ENCODE results near the gene ATXN3. TPM values are rescaled to one million over a fixed set of nuclear protein-coding genes. Genes with fewer than 3 reads are reported as not detected.

The ATXN3 gene
- total RNA-seq, 1 experiment from 2014 or later = 14.6 TPM

DNA sequence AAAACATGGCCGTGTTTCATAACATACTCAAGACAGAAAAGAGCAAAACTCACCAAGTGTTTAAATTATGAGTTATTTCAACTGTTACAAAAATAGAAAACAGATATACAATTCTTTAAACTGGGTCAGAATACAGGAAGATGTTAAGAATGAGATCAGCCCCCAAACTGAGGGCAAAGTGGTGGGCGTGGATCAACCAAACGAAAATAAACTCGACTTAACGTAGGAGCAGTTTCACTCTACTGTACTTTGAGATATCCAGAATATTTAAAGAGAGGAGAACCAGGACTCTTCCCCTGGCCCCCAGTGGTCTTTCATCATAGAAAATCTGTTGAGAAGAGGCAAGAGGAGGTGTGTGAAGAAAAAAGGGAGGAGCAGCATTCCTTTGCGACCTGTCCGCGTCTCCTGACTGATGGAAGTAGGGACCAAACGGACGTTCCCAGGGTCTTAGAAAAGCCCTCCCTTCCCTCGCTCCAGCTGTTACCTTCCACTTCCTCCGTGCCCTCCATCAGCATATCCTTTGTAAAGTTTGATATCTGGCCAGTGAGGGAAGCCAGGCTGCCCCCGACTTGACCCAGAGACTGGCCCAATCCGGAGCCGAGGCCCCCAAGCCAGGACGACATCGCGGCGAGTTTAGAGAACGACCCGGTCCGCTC lies 67.2 kb downstream of the ATXN3 start:
- Histone ChIP-seq H3K4me3 (ENCODE audit: low read depth in 2 of 2, low read length in 2 of 2) (peak overlapping the region; percentile 86 to 87), H3K27me3 (ENCODE audit: control insufficient read depth, insufficient read depth, low read length) (no peaks in the 10 kb centered on the region), H3K27ac (ENCODE audit: low read length) (peak overlapping the region; percentile 89), H3K4me1 (ENCODE audit: control insufficient read depth, insufficient read depth, low read length) (peaks cover 14% of the 10 kb centered on the region; the same call in 1 of the 2 replicates), H3K9me3 (ENCODE audit: control insufficient read depth, insufficient read depth, low read depth, low read length) (no peaks in the 10 kb centered on the region), H3K36me3 (ENCODE audit: control insufficient read depth, insufficient read depth, low read length) (no peaks in the 10 kb centered on the region; the same call in 1 of the 2 replicates)
- in situ Hi-C loops (cut with HindIII; ENCODE audit: low pct_unique_long_range_greater_than_20kb, low sequenced_read_pairs) = no loop called here
- DNase-seq (ENCODE audit: low read depth, low spot score) (no peak), ATAC-seq (peak; percentile 78)
- TF ChIP-seq TCF7L2 (IDR thresholded peaks at IDR 0.05; ENCODE audit: low read depth, low read length) (no peak), SIN3A (IDR thresholded peaks at IDR 0.05; ENCODE audit: borderline replicate concordance, insufficient read depth, low read depth, low read length) (no peak), POLR2AphosphoS5 (IDR thresholded peaks at IDR 0.05; ENCODE audit: low read depth, low read length) (no peak)
- TF ChIP-seq, protein P1, sequence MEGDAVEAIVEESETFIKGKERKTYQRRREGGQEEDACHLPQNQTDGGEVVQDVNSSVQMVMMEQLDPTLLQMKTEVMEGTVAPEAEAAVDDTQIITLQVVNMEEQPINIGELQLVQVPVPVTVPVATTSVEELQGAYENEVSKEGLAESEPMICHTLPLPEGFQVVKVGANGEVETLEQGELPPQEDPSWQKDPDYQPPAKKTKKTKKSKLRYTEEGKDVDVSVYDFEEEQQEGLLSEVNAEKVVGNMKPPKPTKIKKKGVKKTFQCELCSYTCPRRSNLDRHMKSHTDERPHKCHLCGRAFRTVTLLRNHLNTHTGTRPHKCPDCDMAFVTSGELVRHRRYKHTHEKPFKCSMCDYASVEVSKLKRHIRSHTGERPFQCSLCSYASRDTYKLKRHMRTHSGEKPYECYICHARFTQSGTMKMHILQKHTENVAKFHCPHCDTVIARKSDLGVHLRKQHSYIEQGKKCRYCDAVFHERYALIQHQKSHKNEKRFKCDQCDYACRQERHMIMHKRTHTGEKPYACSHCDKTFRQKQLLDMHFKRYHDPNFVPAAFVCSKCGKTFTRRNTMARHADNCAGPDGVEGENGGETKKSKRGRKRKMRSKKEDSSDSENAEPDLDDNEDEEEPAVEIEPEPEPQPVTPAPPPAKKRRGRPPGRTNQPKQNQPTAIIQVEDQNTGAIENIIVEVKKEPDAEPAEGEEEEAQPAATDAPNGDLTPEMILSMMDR (IDR thresholded peaks at IDR 0.05) = no peak
- TF ChIP-seq, protein P2, sequence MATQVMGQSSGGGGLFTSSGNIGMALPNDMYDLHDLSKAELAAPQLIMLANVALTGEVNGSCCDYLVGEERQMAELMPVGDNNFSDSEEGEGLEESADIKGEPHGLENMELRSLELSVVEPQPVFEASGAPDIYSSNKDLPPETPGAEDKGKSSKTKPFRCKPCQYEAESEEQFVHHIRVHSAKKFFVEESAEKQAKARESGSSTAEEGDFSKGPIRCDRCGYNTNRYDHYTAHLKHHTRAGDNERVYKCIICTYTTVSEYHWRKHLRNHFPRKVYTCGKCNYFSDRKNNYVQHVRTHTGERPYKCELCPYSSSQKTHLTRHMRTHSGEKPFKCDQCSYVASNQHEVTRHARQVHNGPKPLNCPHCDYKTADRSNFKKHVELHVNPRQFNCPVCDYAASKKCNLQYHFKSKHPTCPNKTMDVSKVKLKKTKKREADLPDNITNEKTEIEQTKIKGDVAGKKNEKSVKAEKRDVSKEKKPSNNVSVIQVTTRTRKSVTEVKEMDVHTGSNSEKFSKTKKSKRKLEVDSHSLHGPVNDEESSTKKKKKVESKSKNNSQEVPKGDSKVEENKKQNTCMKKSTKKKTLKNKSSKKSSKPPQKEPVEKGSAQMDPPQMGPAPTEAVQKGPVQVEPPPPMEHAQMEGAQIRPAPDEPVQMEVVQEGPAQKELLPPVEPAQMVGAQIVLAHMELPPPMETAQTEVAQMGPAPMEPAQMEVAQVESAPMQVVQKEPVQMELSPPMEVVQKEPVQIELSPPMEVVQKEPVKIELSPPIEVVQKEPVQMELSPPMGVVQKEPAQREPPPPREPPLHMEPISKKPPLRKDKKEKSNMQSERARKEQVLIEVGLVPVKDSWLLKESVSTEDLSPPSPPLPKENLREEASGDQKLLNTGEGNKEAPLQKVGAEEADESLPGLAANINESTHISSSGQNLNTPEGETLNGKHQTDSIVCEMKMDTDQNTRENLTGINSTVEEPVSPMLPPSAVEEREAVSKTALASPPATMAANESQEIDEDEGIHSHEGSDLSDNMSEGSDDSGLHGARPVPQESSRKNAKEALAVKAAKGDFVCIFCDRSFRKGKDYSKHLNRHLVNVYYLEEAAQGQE (IDR thresholded peaks at IDR 0.05; ENCODE audit: insufficient read depth in 1 of 2, low read depth in 2 of 2, low read length in 1 of 2) = no peak
- ChIA-PET POLR2A (no interaction called here), CTCF (no interaction called here)
- intact Hi-C loops (cut with micrococcal nuclease; ENCODE audit: unreplicated experiment) = no loop called here
- TSS peak; percentile 87 for BruUV-seq (replicated peaks)

DNA sequence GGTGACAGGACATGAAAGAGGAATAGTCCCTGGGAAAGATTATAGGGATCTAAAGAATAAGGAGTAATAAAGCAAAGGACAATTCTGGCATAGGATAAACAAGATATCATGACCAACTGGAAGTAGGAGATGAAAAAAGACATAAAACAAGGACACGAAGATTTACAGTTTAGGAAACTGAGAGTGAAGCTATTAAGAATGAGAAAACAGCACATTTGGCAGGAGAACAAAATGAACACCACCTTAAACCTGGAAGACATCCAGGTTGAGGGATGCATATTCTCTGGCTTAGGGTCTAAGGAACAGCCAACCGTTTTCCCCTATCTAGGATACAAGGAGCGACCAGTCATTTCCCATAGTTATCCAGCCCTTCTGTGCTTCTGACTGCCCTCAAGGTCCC lies 68.4 kb downstream of the ATXN3 start:
- ATAC-seq = no peak
- in situ Hi-C loops (cut with HindIII; ENCODE audit: low pct_unique_long_range_greater_than_20kb, low sequenced_read_pairs) (no loop called here), intact Hi-C loops (cut with micrococcal nuclease; ENCODE audit: unreplicated experiment) (no loop called here)
- ChIA-PET POLR2A (no interaction called here), CTCF (no interaction called here)
- TF ChIP-seq, protein P1 (IDR thresholded peaks at IDR 0.05) = no peak
- TF ChIP-seq, protein P2 (IDR thresholded peaks at IDR 0.05; ENCODE audit: insufficient read depth in 1 of 2, low read depth in 2 of 2, low read length in 1 of 2) = no peak
- TF ChIP-seq SIN3A (IDR thresholded peaks at IDR 0.05; ENCODE audit: borderline replicate concordance, insufficient read depth, low read depth, low read length) (no peak), TCF7L2 (IDR thresholded peaks at IDR 0.05; ENCODE audit: low read depth, low read length) (no peak), POLR2AphosphoS5 (IDR thresholded peaks at IDR 0.05; ENCODE audit: low read depth, low read length) (no peak)
- Histone ChIP-seq H3K27me3 (ENCODE audit: control insufficient read depth, insufficient read depth, low read length) (no peaks in the 10 kb centered on the region), H3K4me1 (ENCODE audit: control insufficient read depth, insufficient read depth, low read length) (peaks cover 14% of the 10 kb centered on the region; the same call in 1 of the 2 replicates), H3K9me3 (ENCODE audit: control insufficient read depth, insufficient read depth, low read depth, low read length) (no peaks in the 10 kb centered on the region), H3K27ac (ENCODE audit: low read length) (no peak overlapping the region), H3K36me3 (ENCODE audit: control insufficient read depth, insufficient read depth, low read length) (no peaks in the 10 kb centered on the region; the same call in none of the 2 replicates), H3K4me3 (ENCODE audit: low read depth in 2 of 2, low read length in 2 of 2) (peak overlapping the region; percentile 86 to 87)
- BruUV-seq (replicated peaks) = no TSS peak
- DNase-seq (ENCODE audit: low read depth, low spot score) = no peak

All from Panc1 (cell line).